ENCODE data around the gene IL10. TPM values are rescaled to one million over a fixed set of nuclear protein-coding genes. Genes with fewer than 3 reads are reported as not detected.

Gene IL10
- total and polyA plus RNA-seq, 2 experiments from 2014 or later, result not detected

DNA sequence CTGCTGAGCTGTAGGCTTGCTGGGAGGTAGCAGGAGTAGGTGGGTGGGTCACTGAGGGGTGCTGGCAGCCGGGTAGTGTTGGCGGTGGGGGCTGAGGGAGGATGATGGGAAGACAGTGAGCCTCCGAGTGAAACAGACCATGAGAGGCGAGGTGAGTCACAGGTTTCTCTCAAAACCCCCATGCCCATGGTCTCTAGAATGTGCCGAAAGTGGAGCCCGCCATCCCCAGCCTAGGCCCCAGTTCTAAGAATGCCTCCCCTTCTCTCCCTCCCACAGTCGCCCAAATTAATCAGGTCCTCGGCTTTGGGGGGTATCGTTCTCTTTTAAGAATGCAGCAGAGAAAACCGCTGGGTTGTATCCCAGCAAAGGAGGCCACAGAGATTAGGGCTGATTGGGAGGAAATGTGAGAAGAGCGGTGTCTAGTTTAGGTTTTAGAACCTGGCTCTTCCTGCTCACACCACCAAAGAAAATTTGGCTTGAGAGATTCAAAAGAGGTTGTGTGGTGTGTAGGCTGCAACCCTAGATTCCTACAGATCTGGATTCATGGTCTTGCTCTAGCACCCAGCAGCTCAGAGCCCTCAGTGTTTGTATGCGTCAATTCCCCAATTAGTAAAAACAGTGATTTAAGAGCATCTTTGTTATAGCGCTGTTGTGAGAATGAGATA lies 29.4 kb downstream of the IL10 start:
- TF ChIP-seq, protein P1, sequence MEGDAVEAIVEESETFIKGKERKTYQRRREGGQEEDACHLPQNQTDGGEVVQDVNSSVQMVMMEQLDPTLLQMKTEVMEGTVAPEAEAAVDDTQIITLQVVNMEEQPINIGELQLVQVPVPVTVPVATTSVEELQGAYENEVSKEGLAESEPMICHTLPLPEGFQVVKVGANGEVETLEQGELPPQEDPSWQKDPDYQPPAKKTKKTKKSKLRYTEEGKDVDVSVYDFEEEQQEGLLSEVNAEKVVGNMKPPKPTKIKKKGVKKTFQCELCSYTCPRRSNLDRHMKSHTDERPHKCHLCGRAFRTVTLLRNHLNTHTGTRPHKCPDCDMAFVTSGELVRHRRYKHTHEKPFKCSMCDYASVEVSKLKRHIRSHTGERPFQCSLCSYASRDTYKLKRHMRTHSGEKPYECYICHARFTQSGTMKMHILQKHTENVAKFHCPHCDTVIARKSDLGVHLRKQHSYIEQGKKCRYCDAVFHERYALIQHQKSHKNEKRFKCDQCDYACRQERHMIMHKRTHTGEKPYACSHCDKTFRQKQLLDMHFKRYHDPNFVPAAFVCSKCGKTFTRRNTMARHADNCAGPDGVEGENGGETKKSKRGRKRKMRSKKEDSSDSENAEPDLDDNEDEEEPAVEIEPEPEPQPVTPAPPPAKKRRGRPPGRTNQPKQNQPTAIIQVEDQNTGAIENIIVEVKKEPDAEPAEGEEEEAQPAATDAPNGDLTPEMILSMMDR (IDR thresholded peaks at IDR 0.05; ENCODE audit: low read depth, low read length), result no peak
- no peak overlapping the region for H3K4me3 ChIP-seq
- H3K4me1 ChIP-seq (ENCODE audit: low read depth), result peaks cover 12% of the 10 kb centered on the region
- H3K36me3 ChIP-seq, result no peaks in the 10 kb centered on the region
- no peaks in the 10 kb centered on the region for H3K9me3 ChIP-seq (ENCODE audit: low read depth)
- H3K27me3 ChIP-seq, result no peaks in the 10 kb centered on the region
- no peak overlapping the region for H3K27ac ChIP-seq
- no peak for DNase-seq (ENCODE audit: low read depth in 1 of 2, low spot score in 1 of 2)

DNA sequence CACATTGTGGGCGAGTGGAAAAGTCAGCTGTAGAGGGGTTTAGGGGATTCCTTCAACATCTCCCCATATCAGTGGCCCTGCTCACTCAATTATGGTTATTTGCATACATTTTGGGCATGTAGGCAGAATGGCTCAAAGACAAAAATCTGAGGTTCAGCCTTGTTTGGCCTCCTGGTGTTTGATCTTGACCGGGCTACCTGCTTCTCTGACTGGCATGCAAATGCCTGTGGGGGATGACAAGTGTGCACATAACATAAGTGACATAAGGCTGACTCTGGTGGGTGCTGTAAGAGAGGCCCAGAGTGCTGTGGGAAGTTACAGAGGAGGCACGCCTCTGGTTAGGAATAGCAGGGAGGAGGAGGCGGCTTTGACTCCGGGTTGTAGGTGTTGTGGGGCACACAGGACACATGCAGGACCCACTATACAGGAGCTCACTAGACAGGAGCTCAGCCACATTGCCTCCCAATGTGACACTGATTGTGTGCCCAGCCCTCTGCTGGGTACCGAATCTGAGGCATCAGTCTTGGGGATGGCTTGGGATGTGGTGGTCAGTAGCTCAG lies 31.1 kb downstream of the IL10 start:
- Histone ChIP-seq H3K4me1 (ENCODE audit: low read depth) (peaks cover 24% of the 10 kb centered on the region), H3K4me3 (no peak overlapping the region), H3K27me3 (no peaks in the 10 kb centered on the region), H3K36me3 (no peaks in the 10 kb centered on the region), H3K27ac (no peak overlapping the region), H3K9me3 (ENCODE audit: low read depth) (no peaks in the 10 kb centered on the region)
- no peak for DNase-seq (ENCODE audit: low read depth in 1 of 2, low spot score in 1 of 2)
- TF ChIP-seq, protein P1 (IDR thresholded peaks at IDR 0.05; ENCODE audit: low read depth, low read length), result no peak

DNA sequence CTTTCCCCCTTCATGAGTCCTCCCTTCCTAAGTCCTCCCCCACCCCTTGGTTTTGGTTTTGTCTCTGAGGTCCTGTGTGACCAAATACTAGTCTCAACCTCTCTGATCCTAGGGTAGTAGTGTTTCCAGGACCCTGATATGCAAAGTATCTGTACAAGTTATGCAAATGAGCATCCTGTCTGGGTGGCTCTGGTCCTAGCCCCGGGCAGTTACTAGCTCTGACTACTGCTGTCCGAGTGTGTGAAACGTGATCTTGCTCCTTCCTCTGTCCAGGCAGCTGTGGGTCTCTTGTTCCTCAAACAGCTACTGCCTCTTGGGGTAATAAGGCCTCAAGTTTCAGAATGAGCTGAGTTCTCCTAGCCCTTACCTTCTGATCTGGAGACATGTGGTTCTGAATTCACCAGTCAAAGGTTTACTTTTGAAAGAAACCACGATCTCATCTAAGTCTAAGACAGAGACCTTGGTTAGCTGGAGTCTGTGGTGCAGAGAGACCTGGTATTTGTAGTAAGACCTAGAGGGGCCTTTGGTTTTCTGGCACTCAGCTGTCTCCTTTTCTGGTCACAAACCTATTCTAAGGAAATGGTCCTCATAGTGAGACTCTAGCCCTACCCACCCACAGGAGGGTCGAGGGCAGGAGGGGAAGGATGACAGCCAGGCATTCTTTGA lies 32.8 kb downstream of the IL10 start:
- DNase-seq (ENCODE audit: low read depth in 1 of 2, low spot score in 1 of 2), result no peak
- TF ChIP-seq, protein P1 (IDR thresholded peaks at IDR 0.05; ENCODE audit: low read depth, low read length), result no peak
- no peak overlapping the region for H3K27ac ChIP-seq

DNA sequence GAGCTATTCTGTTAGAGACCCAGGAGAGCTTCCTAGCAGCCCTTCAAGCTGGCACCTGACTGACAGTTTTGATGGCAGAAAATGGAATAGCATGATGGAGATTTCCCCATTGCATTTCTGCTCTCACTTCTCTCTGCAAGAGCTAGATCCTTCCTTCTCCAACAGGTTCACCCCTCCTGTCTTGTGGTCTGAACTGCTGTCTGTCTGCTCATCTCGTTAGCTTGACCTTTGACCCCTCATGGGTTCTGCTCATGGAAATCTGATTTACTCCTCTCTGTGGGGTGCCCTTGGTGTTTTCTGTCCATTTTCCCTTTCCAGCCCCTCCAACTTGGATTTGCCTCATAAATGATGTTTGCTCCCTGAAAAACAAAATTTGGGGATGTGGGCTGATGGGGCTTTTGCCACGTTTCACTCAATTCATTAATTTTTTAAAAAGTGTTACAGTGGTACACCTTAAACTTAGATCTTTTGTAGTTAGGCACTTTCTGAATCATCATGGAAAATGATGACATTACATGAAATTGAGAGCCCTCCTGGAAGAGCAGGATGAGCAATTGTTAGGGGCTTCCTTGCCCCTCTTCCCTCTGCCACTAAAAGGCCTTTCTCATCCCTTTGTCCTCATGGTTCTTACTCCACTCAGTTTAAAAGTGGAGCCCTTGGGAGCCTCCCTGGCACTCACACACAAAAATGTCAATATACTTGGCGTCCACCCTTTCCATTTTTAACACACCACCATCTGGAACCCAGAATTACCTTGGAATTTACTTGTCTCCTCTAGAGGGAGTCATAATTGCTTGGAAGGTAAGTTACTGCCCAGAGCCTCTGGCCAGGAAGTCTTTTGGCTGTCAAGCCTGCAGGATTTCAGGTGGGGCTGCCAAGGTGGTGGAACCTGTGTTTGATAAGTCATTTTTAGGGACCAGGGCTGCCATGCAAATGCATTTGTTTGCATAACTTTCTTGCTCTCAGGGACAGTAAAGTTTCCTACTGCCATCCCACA lies 33.6 kb downstream of the IL10 start:
- H3K36me3 ChIP-seq, result no peaks in the 10 kb centered on the region
- peak overlapping the region; percentile 78 for H3K27ac ChIP-seq
- H3K4me1 ChIP-seq (ENCODE audit: low read depth), result peaks cover 28% of the 10 kb centered on the region
- H3K9me3 ChIP-seq (ENCODE audit: low read depth), result no peaks in the 10 kb centered on the region
- peak in 1 of 2 donors; percentile 39 for DNase-seq (ENCODE audit: low read depth in 1 of 2, low spot score in 1 of 2)
- TF ChIP-seq, protein P1 (IDR thresholded peaks at IDR 0.05; ENCODE audit: low read depth, low read length), result peak; percentile 42
- no peak overlapping the region for H3K4me3 ChIP-seq
- no peaks in the 10 kb centered on the region for H3K27me3 ChIP-seq

More for the DNA sequence above, 32.8 kb downstream of the IL10 start:
- Histone ChIP-seq H3K9me3 (ENCODE audit: low read depth) (no peaks in the 10 kb centered on the region), H3K27me3 (no peaks in the 10 kb centered on the region), H3K4me1 (ENCODE audit: low read depth) (peaks cover 28% of the 10 kb centered on the region), H3K36me3 (no peaks in the 10 kb centered on the region), H3K4me3 (no peak overlapping the region)

DNA sequence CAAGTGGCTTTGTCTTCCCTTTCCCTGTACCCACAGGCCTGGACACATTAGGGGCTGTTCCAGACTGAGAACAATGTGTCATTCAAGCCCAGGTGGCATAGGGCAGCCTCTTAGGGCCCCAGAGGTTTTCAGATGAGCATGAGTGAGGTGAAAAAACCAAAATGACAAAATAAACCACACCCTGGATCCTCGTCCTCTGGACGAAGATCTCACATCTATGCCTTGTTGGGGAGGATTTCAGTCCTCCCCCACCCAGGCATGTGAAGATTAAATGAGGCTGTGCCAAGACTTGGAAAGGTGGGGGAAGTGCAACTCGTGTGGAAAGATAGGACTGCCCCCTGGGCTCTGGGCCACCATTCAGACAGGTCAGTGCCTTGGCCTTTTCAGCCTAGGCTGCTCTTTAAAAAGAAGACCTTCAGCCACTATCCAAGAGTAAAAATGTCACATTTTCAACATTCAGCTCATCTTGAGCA lies 34.5 kb downstream of the IL10 start:
- H3K4me1 ChIP-seq (ENCODE audit: low read depth), result peaks cover 28% of the 10 kb centered on the region
- H3K4me3 ChIP-seq, result no peak overlapping the region
- TF ChIP-seq, protein P1 (IDR thresholded peaks at IDR 0.05; ENCODE audit: low read depth, low read length), result no peak
- no peaks in the 10 kb centered on the region for H3K9me3 ChIP-seq (ENCODE audit: low read depth)
- H3K27ac ChIP-seq, result peak overlapping the region; percentile 78
- H3K27me3 ChIP-seq, result no peaks in the 10 kb centered on the region
- DNase-seq (ENCODE audit: low read depth in 1 of 2, low spot score in 1 of 2), result peak in 1 of 2 donors; percentile 30
- H3K36me3 ChIP-seq, result peaks cover 4% of the 10 kb centered on the region
